Smooth muscle cell (in vitro differentiated cells): ENCODE measurements around the gene SMAD1. TPM values are rescaled to one million over a fixed set of nuclear protein-coding genes. Genes with fewer than 3 reads are reported as not detected.

Experiments used
- DNase-seq: peaks from one replicate; lab custom pipeline; 2025; ENCODE audit not compliant: unreplicated experiment; lab: John Stamatoyannopoulos, UW
- H2AFZ ChIP-seq: fragments of 200-600 bp; sonication (generic); 2 replicates; pipeline ENCODE4 v1.6.0; 2016; ENCODE audit warnings: antibody characterized with exemption, low read depth, mild to moderate bottlenecking
- H3F3A ChIP-seq: fragments of 200-600 bp; sonication (generic); 2 replicates; pipeline ENCODE4 v1.6.0; 2017; ENCODE audit warnings: antibody characterized with exemption, low read depth
- H3K27ac ChIP-seq: fragments of 200-600 bp; sonication (generic); 2 replicates; pipeline ENCODE4 v1.5.1; 2016; ENCODE audit warnings: low read depth, mild to moderate bottlenecking
- H3K27me3 ChIP-seq: fragments of 200-600 bp; sonication (generic); 2 replicates; pipeline ENCODE4 v1.6.1; 2016; ENCODE audit warnings: low read depth, mild to moderate bottlenecking
- H3K36me3 ChIP-seq: fragments of 200-600 bp; sonication (generic); 2 replicates; pipeline ENCODE4 v1.5.1; 2016; ENCODE audit warnings: low read depth
- H3K4me1 ChIP-seq: fragments of 200-600 bp; sonication (generic); 2 replicates; pipeline ENCODE4 v1.5.1; 2016; ENCODE audit warnings: low read depth
- H3K4me2 ChIP-seq: fragments of 200-600 bp; sonication (generic); 2 replicates; pipeline ENCODE4 v1.6.0; 2016; ENCODE audit warnings: mild to moderate bottlenecking
- H3K4me3 ChIP-seq: fragments of 200-600 bp; sonication (generic); 2 replicates; pipeline ENCODE4 v1.5.1; 2016; ENCODE audit warnings: mild to moderate bottlenecking
- H3K79me2 ChIP-seq: fragments of 200-600 bp; sonication (generic); 2 replicates; pipeline ENCODE4 v1.6.0; 2016; ENCODE audit warnings: low read depth, mild to moderate bottlenecking
- H3K9ac ChIP-seq: fragments of 200-600 bp; sonication (generic); 2 replicates; pipeline ENCODE4 v1.6.0; 2016; ENCODE audit warnings: low read depth
- H3K9me3 ChIP-seq: fragments of 200-600 bp; sonication (generic); replicated peaks from 2 replicates; pipeline ENCODE4 v1.5.1; 2016; ENCODE audit warnings: low read depth
- H4K20me1 ChIP-seq: fragments of 200-600 bp; sonication (generic); 2 replicates; pipeline ENCODE4 v1.6.0; 2016; ENCODE audit warnings: low read depth
- CTCF ChIP-seq: fragments of 200-600 bp; sonication (generic); IDR thresholded peaks from 2 replicates; pipeline ENCODE4 v1.5.1; 2017; ENCODE audit warnings: borderline replicate concordance, mild to moderate bottlenecking, antibody characterized with exemption; ENCODE audit not compliant: insufficient read depth, poor library complexity, severe bottlenecking
- WGBS: methylation state at CpG from one replicate; pipeline ENCODE4 v1.1.7; 2016; ENCODE audit warnings: low lambda C conversion rate; 5-methylcytosine and 5-hydroxymethylcytosine counted together
- polyA plus RNA-seq: library from polyadenylated mRNA; unstranded; fragments of >200 nt; fragmentation: Nextera tagmentation; extraction: Ambion mirVana; gene quantifications from 2 replicates; pipeline ENCODE4 v1.2.1, GENCODE V29; 2016
- total RNA-seq: library from RNA; depleted of rRNA; stranded (reverse); fragments of >200 nt; gene quantifications from 2 replicates; pipeline ENCODE4 v1.2.3, GENCODE V29; 2014

SMAD1 gene
- total and polyA plus RNA-seq, 2 experiments from 2014 or later, result 23.1 to 34.0 TPM

GRCh38 chr4:145554691-145555090, 73.0 kb downstream of the SMAD1 start:
- Histone ChIP-seq H3K9me3 (no peaks in the 10 kb centered on the region), H4K20me1 (no peaks in the 10 kb centered on the region), H3K36me3 (peaks cover 3% of the 10 kb centered on the region), H3K27me3 (no peaks in the 10 kb centered on the region), H3F3A (no peaks in the 10 kb centered on the region), H3K4me2 (peak overlapping the region; percentile 14), H3K9ac (no peak overlapping the region), H3K4me1 (no peaks in the 10 kb centered on the region), H2AFZ (no peak overlapping the region), H3K4me3 (no peak overlapping the region), H3K27ac (peak overlapping the region; percentile 49), H3K79me2 (no peaks in the 10 kb centered on the region)
- WGBS, result 79% methylated on average over 1 of the region's 1 CpG
- TF ChIP-seq CTCF, result no peak
- no peak for DNase-seq

- no peak overlapping the region for H3K4me3 ChIP-seq
- TF ChIP-seq CTCF, result peak; percentile 84
- peaks cover 3% of the 10 kb centered on the region for H3K36me3 ChIP-seq
- no peak overlapping the region for H3K4me2 ChIP-seq
- no peak overlapping the region for H2AFZ ChIP-seq
- H3F3A ChIP-seq, result no peaks in the 10 kb centered on the region
- no peak overlapping the region for H3K27ac ChIP-seq
- no peaks in the 10 kb centered on the region for H3K27me3 ChIP-seq
- H3K9ac ChIP-seq, result no peak overlapping the region
- no peaks in the 10 kb centered on the region for H3K4me1 ChIP-seq
- no peaks in the 10 kb centered on the region for H3K9me3 ChIP-seq
- DNase-seq, result no peak
- H3K79me2 ChIP-seq, result no peaks in the 10 kb centered on the region
- H4K20me1 ChIP-seq, result no peaks in the 10 kb centered on the region
- 10% methylated on average over 3 of the region's 3 CpGs for WGBS
These were observed 76.1 kb downstream of the SMAD1 start for GRCh38 chr4:145557720-145558119.

GRCh38 chr4:145563293-145563985, 81.8 kb downstream of the SMAD1 start:
- H3K4me2 ChIP-seq, result no peak overlapping the region
- peaks cover 3% of the 10 kb centered on the region for H3K36me3 ChIP-seq
- TF ChIP-seq CTCF, result no peak
- H4K20me1 ChIP-seq, result no peaks in the 10 kb centered on the region
- H3F3A ChIP-seq, result no peaks in the 10 kb centered on the region
- H3K27me3 ChIP-seq, result no peaks in the 10 kb centered on the region
- H3K4me3 ChIP-seq, result no peak overlapping the region
- no peaks in the 10 kb centered on the region for H3K4me1 ChIP-seq
- no peak overlapping the region for H3K9ac ChIP-seq
- DNase-seq, result no peak
- no peak overlapping the region for H3K27ac ChIP-seq
- no peak overlapping the region for H2AFZ ChIP-seq
- H3K9me3 ChIP-seq, result no peaks in the 10 kb centered on the region
- 88% methylated on average over 7 of the region's 7 CpGs for WGBS
- H3K79me2 ChIP-seq, result no peaks in the 10 kb centered on the region

- H3K79me2 ChIP-seq, result no peaks in the 10 kb centered on the region
- H3K9me3 ChIP-seq, result peaks cover 3% of the 10 kb centered on the region
- H3K27ac ChIP-seq, result no peak overlapping the region
- TF ChIP-seq CTCF, result no peak
- no peaks in the 10 kb centered on the region for H3K27me3 ChIP-seq
- no peak overlapping the region for H3K4me2 ChIP-seq
- 95% methylated on average over 2 of the region's 2 CpGs for WGBS
- DNase-seq, result no peak
- no peak overlapping the region for H2AFZ ChIP-seq
- no peak overlapping the region for H3K9ac ChIP-seq
- no peak overlapping the region for H3K4me3 ChIP-seq
- H3K36me3 ChIP-seq, result no peaks in the 10 kb centered on the region
- H4K20me1 ChIP-seq, result no peaks in the 10 kb centered on the region
- H3K4me1 ChIP-seq, result no peaks in the 10 kb centered on the region
- no peaks in the 10 kb centered on the region for H3F3A ChIP-seq
These were observed 82.9 kb downstream of the SMAD1 start for GRCh38 chr4:145564540-145564939.
